Activated CD4-positive, alpha-beta T cell treated with anti-CD3 and anti-CD28 coated beads, Interleukin-2, amount 10 ng/mL, durations not matched to agents 7 days and 5 days (primary cell): ENCODE data around the gene KIAA2012. TPM values are rescaled to one million over a fixed set of nuclear protein-coding genes. Genes with fewer than 3 reads are reported as not detected.

Experiments used
- CTCF ChIA-PET: fragments of 350-600 bp; sonication (Branson Sonifier 250); formaldehyde crosslinking; loops from one replicate; lab custom pipeline; 2021; ENCODE audit warnings: antibody characterized with exemption; lab: Charles Lee
- POLR2A ChIA-PET: fragments of 350-600 bp; sonication (Branson Sonifier 250); formaldehyde crosslinking; loops from one replicate; lab custom pipeline; 2021; ENCODE audit warnings: antibody characterized with exemption; lab: Charles Lee
- DNase-seq: peaks from one replicate; pipeline ENCODE4 v3.0.0-alpha.2; 2020
- H3K27ac Mint-ChIP-seq: one replicate; pipeline ENCODE4 v1.8.0; 2021; ENCODE audit warnings: mild to moderate bottlenecking, moderate library complexity, mixed read lengths
- H3K27me3 Mint-ChIP-seq: one replicate; pipeline ENCODE4 v1.8.0; 2021; ENCODE audit warnings: mixed read lengths
- H3K36me3 Mint-ChIP-seq: one replicate; pipeline ENCODE4 v1.8.0; 2021; ENCODE audit warnings: low read depth, mixed read lengths
- H3K4me1 Mint-ChIP-seq: one replicate; pipeline ENCODE4 v1.8.0; 2021; ENCODE audit warnings: mixed read lengths
- H3K4me3 Mint-ChIP-seq: one replicate; pipeline ENCODE4 v1.8.0; 2021; ENCODE audit warnings: mild to moderate bottlenecking, moderate library complexity, mixed read lengths
- H3K9me3 Mint-ChIP-seq: one replicate; pipeline ENCODE4 v1.8.0; 2021; ENCODE audit warnings: mixed read lengths
- total RNA-seq, 2 experiments: library from RNA; stranded (reverse); gene quantifications; one replicate each; pipeline ENCODE4 v1.2.3, GENCODE V29; 2021

Gene KIAA2012
- total RNA-seq, 2 experiments from 2014 or later = not detected

GRCh38 chr2:202184557-202184956 lies 111.5 kb downstream of the KIAA2012 start:
- Mint-ChIP-seq H3K27ac (no peak overlapping the region), H3K27me3 (peaks cover 13% of the 10 kb centered on the region), H3K4me3 (no peak overlapping the region), H3K36me3 (no peaks in the 10 kb centered on the region), H3K4me1 (no peaks in the 10 kb centered on the region), H3K9me3 (no peaks in the 10 kb centered on the region)
- ChIA-PET CTCF (interaction anchor here (0.6 to 0.7 kb wide), 2 partner anchors 13 to 21 kb away, joined by 3 to 5 read pairs; no protein-coding TSS in a partner anchor), POLR2A (interaction anchor here (0.6 kb wide), 1 partner anchor 120 kb away, joined by 3 read pairs; no protein-coding TSS in a partner anchor)
- DNase-seq = no peak

DNA sequence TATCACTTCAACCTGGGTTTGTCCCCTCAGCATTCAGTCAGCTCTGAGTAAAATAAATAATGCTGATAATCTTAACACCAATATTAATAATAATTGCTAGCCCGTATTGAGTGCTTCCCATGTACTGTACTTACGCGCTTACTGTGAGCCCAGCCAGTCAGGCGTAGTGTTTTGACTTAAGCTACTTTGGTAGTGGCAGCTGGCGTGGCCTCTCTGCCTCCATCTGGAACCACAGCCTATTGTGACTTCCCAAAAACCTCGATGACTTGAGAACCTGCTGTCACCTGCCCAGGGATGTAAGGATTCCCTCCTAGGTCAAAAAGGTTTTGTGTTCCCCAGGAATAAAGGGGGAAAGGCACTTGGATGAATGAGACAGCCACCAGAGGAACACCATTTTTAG lies 112.1 kb downstream of the KIAA2012 start:
- Mint-ChIP-seq H3K9me3 (no peaks in the 10 kb centered on the region), H3K4me3 (no peak overlapping the region), H3K27ac (no peak overlapping the region), H3K36me3 (no peaks in the 10 kb centered on the region), H3K27me3 (peaks cover 14% of the 10 kb centered on the region), H3K4me1 (no peaks in the 10 kb centered on the region)
- no peak for DNase-seq
- ChIA-PET POLR2A (no interaction called here), CTCF (interaction anchor here (0.7 kb wide), 1 partner anchor 13 kb away, joined by 3 read pairs; no protein-coding TSS in a partner anchor)

GRCh38 chr2:202186641-202187202 lies 113.7 kb downstream of the KIAA2012 start:
- H3K9me3 Mint-ChIP-seq = no peaks in the 10 kb centered on the region
- POLR2A ChIA-PET = no interaction called here
- H3K4me1 Mint-ChIP-seq = no peaks in the 10 kb centered on the region
- H3K27me3 Mint-ChIP-seq = peaks cover 13% of the 10 kb centered on the region
- no peaks in the 10 kb centered on the region for H3K36me3 Mint-ChIP-seq
- no peak overlapping the region for H3K27ac Mint-ChIP-seq
- no peak for DNase-seq
- CTCF ChIA-PET = no interaction called here
- no peak overlapping the region for H3K4me3 Mint-ChIP-seq

- Mint-ChIP-seq H3K27ac (no peak overlapping the region), H3K9me3 (no peaks in the 10 kb centered on the region), H3K4me1 (no peaks in the 10 kb centered on the region), H3K36me3 (no peaks in the 10 kb centered on the region), H3K27me3 (peaks cover 12% of the 10 kb centered on the region), H3K4me3 (no peak overlapping the region)
- CTCF ChIA-PET = no interaction called here
- no peak for DNase-seq
- POLR2A ChIA-PET = no interaction called here
These were observed 114.5 kb downstream of the KIAA2012 start for GRCh38 chr2:202187570-202187969.

DNA sequence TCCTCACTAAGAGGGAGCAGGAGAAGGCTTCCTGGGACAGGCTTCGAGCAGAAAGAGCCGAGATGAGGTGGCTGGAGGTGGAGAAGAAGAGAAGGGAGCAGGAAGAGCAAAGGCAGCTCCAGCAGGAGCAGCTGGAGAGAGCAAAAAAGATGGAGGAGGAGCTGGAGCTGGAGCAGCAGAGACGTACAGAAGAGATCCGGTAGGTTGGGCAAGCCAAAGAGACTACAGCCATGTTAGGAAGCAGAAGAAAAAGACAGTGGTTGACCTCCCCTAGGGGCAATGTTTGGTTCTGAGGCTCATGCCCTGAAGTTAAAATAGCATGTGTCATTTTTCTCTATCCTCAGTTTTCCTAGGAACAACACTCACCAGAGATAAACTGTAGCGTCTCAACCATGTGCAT lies 120.2 kb downstream of the KIAA2012 start:
- Mint-ChIP-seq H3K9me3 (no peaks in the 10 kb centered on the region), H3K4me3 (no peak overlapping the region), H3K4me1 (no peaks in the 10 kb centered on the region), H3K27ac (no peak overlapping the region), H3K36me3 (no peaks in the 10 kb centered on the region), H3K27me3 (peaks cover 11% of the 10 kb centered on the region)
- DNase-seq = no peak
- CTCF ChIA-PET = interaction anchor here (1.1 kb wide), 1 partner anchor 10 kb away, joined by 3 read pairs; no protein-coding TSS in a partner anchor
- POLR2A ChIA-PET = no interaction called here

GRCh38 chr2:202193881-202194353 lies 120.9 kb downstream of the KIAA2012 start:
- no peak overlapping the region for H3K27ac Mint-ChIP-seq
- H3K4me1 Mint-ChIP-seq = no peaks in the 10 kb centered on the region
- DNase-seq = no peak
- H3K27me3 Mint-ChIP-seq = peaks cover 8% of the 10 kb centered on the region
- no peaks in the 10 kb centered on the region for H3K9me3 Mint-ChIP-seq
- H3K36me3 Mint-ChIP-seq = no peaks in the 10 kb centered on the region
- ChIA-PET POLR2A (no interaction called here), CTCF (interaction anchor here (1.1 kb wide), 1 partner anchor 9 kb away, joined by 3 read pairs; no protein-coding TSS in a partner anchor)
- no peak overlapping the region for H3K4me3 Mint-ChIP-seq

- no peaks in the 10 kb centered on the region for H3K36me3 Mint-ChIP-seq
- H3K27ac Mint-ChIP-seq = no peak overlapping the region
- H3K9me3 Mint-ChIP-seq = no peaks in the 10 kb centered on the region
- ChIA-PET CTCF (no interaction called here), POLR2A (no interaction called here)
- no peaks in the 10 kb centered on the region for H3K4me1 Mint-ChIP-seq
- peaks cover 7% of the 10 kb centered on the region for H3K27me3 Mint-ChIP-seq
- no peak for DNase-seq
- H3K4me3 Mint-ChIP-seq = no peak overlapping the region
These were observed 121.4 kb downstream of the KIAA2012 start for GRCh38 chr2:202194418-202194817.

- H3K27me3 Mint-ChIP-seq = peaks cover 6% of the 10 kb centered on the region
- H3K9me3 Mint-ChIP-seq = no peaks in the 10 kb centered on the region
- DNase-seq = no peak
- H3K4me3 Mint-ChIP-seq = no peak overlapping the region
- no peaks in the 10 kb centered on the region for H3K36me3 Mint-ChIP-seq
- ChIA-PET CTCF (interaction anchor here (0.6 to 1.2 kb wide), 3 partner anchors 18 to 492 kb away, joined by 3 to 4 read pairs (median 3); no protein-coding TSS in a partner anchor), POLR2A (no interaction called here)
- no peak overlapping the region for H3K27ac Mint-ChIP-seq
- no peaks in the 10 kb centered on the region for H3K4me1 Mint-ChIP-seq
These were observed 123.7 kb downstream of the KIAA2012 start for GRCh38 chr2:202196727-202197126.

DNA sequence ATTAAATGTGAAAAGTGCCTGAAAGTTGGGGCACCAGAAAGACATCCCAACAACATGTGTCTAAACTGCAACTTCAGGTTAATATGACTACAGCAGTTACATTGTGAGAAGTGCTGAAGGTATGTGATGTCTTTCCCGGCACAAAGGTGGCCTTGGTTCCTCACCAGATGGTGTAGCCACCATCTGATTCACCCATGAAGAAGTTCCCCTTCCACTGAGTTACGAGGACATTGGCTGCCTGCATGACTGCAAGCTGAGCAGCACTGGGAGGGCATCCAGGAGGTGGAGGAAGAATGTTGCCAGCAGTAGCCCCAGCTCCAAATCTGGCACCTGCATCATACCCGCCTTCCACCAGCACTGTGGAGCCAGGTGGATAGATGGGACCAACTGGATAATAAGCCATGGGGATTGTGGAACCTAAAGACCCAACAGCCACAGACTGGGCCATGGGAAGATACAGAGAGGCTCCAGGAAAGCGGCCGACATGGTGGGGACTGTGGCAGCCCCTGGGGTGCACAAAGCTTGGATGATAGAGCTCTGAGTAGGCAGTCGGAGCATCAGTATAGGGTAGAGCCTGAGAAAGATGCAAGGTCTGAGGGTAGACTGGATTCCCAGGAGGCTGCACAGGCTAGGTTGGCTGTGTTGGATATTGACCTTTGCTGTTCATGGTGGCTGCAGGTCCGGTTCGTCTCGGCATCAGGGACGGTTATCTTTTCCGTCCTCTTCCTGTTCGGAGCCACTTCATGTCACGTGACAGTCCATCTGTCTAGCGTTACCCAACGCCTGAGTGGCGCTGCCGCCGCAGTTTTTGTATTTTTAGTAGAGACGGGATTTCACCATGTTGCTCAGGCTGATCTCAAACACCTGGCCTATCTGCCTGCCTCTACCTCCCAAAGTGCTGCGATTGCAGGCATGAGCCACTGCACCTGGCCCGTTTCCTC lies 128.4 kb downstream of the KIAA2012 start:
- CTCF ChIA-PET = interaction anchor here (0.6 kb wide), 1 partner anchor 174 kb away, joined by 3 read pairs; no protein-coding TSS in a partner anchor
- no peak overlapping the region for H3K4me3 Mint-ChIP-seq
- POLR2A ChIA-PET = no interaction called here
- no peaks in the 10 kb centered on the region for H3K9me3 Mint-ChIP-seq
- peaks cover 5% of the 10 kb centered on the region for H3K36me3 Mint-ChIP-seq
- no peaks in the 10 kb centered on the region for H3K4me1 Mint-ChIP-seq
- peaks cover 6% of the 10 kb centered on the region for H3K27me3 Mint-ChIP-seq
- no peak for DNase-seq
- H3K27ac Mint-ChIP-seq = no peak overlapping the region

DNA sequence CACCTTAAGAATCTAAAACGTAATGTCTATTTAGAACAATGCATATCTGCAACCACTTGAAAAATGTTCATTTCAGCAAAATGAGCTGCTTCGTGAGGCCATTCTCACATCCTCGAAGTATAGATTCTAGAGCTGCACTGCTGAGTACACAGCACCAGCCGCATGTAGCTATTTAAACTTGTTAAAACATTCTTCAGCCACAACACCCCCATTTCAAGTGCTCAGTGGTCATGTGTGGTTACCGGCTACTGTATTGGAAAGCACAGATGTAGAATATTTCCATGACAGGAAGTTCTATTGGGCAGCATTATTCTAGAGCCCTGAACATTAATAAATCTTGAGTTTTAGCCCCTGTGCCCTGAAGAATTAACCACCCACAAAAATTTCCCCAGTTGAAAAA lies 130.3 kb downstream of the KIAA2012 start:
- H3K27me3 Mint-ChIP-seq = peaks cover 3% of the 10 kb centered on the region
- no peak for DNase-seq
- no peaks in the 10 kb centered on the region for H3K4me1 Mint-ChIP-seq
- POLR2A ChIA-PET = no interaction called here
- peaks cover 10% of the 10 kb centered on the region for H3K36me3 Mint-ChIP-seq
- no peak overlapping the region for H3K4me3 Mint-ChIP-seq
- H3K9me3 Mint-ChIP-seq = no peaks in the 10 kb centered on the region
- CTCF ChIA-PET = interaction anchor here (0.7 kb wide), 1 partner anchor 10 kb away, joined by 3 read pairs; no protein-coding TSS in a partner anchor
- no peak overlapping the region for H3K27ac Mint-ChIP-seq

- Mint-ChIP-seq H3K36me3 (peaks cover 14% of the 10 kb centered on the region), H3K9me3 (no peaks in the 10 kb centered on the region), H3K4me1 (no peaks in the 10 kb centered on the region), H3K27me3 (no peaks in the 10 kb centered on the region), H3K4me3 (no peak overlapping the region), H3K27ac (no peak overlapping the region)
- ChIA-PET CTCF (no interaction called here), POLR2A (no interaction called here)
- DNase-seq = no peak
These were observed 131.8 kb downstream of the KIAA2012 start for GRCh38 chr2:202204855-202205254.

DNA sequence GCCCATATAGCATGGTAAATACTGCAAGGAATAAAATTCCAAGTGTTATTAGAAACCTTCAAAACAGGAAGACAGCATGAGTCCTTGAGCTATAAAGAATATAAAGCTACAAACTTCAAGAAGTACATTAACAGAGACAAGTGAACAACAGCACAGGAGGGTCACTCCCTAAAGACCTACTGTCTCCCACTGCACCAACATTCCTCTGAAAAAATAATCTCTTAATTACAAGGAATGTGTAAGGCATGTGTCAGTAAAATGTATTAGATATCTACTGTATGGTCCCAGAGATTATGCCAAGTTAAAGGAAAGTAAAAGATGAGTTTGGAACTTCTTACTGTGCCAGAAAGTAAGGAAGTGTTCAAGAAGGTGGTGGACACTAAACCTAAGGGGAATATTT lies 135.5 kb downstream of the KIAA2012 start:
- POLR2A ChIA-PET = no interaction called here
- Mint-ChIP-seq H3K4me1 (no peaks in the 10 kb centered on the region), H3K27ac (no peak overlapping the region), H3K27me3 (no peaks in the 10 kb centered on the region), H3K9me3 (no peaks in the 10 kb centered on the region), H3K36me3 (peaks cover 20% of the 10 kb centered on the region), H3K4me3 (no peak overlapping the region)
- no peak for DNase-seq
- CTCF ChIA-PET = interaction anchor here (0.7 kb wide), 2 partner anchors 337 to 752 kb away, joined by 3 read pairs; no protein-coding TSS in a partner anchor

GRCh38 chr2:202215179-202215578 lies 142.1 kb downstream of the KIAA2012 start:
- Mint-ChIP-seq H3K27me3 (no peaks in the 10 kb centered on the region), H3K9me3 (no peaks in the 10 kb centered on the region), H3K36me3 (peaks cover 28% of the 10 kb centered on the region), H3K4me1 (peaks cover 1% of the 10 kb centered on the region), H3K4me3 (no peak overlapping the region), H3K27ac (no peak overlapping the region)
- no peak for DNase-seq
- ChIA-PET POLR2A (no interaction called here), CTCF (interaction anchor here (1.0 kb wide), 1 partner anchor 21 kb away, joined by 5 read pairs; no protein-coding TSS in a partner anchor)
